Activated CD4-positive, CD25-positive, alpha-beta regulatory T cell treated with anti-CD3 and anti-CD28 coated beads, Interleukin-2, amount 50 U/mL, for 24 hours (primary cell): ENCODE data around the gene RAPSN.
A peak's percentile ranks its signal among the peaks of the same experiment; 100 is the strongest.

Experiments used
- ATAC-seq, 2 donors: fragments of 150-1000 bp; cut with Tn5 transposase; one replicate each; pipeline ENCODE4 v1.10.0; 2021; ENCODE audit warnings: mild to moderate bottlenecking in 1 of 2, moderate library complexity in 1 of 2

The RAPSN gene

GRCh38 chr11:47431356-47432083, 17.4 kb downstream of the RAPSN start:
- no peak for ATAC-seq

- no peak for ATAC-seq
These were observed 18.4 kb downstream of the RAPSN start for GRCh38 chr11:47430524-47430923.

GRCh38 chr11:47426062-47426956, 22.6 kb downstream of the RAPSN start, which contains the start of gene PSMC3:
Gene PSMC3, minus strand, starts transcription at chr11:47426439. Its CDS starts 160 bp downstream, at chr11:47426279.
- ATAC-seq, result peak; percentile 91 to 94

- no peak for ATAC-seq
These were observed 23.3 kb downstream of the RAPSN start for GRCh38 chr11:47425611-47426010.

- no peak for ATAC-seq
These were observed 30.3 kb downstream of the RAPSN start for GRCh38 chr11:47418454-47419259.

GRCh38 chr11:47417712-47418111, 31.2 kb downstream of the RAPSN start:
- ATAC-seq, result no peak

GRCh38 chr11:47415949-47416472, 32.9 kb downstream of the RAPSN start:
- ATAC-seq, result no peak

GRCh38 chr11:47415091-47415854, 33.7 kb downstream of the RAPSN start:
- no peak for ATAC-seq

GRCh38 chr11:47414685-47415070, 34.3 kb downstream of the RAPSN start:
- ATAC-seq, result no peak

- ATAC-seq, result no peak
These were observed 34.8 kb downstream of the RAPSN start for GRCh38 chr11:47413908-47414684.

- no peak for ATAC-seq
These were observed 35.6 kb downstream of the RAPSN start for GRCh38 chr11:47413351-47413750.

GRCh38 chr11:47411884-47412746, 36.8 kb downstream of the RAPSN start:
- no peak for ATAC-seq

- ATAC-seq, result no peak
These were observed 38.3 kb downstream of the RAPSN start for GRCh38 chr11:47410370-47411264.

GRCh38 chr11:47409440-47410369, 39.2 kb downstream of the RAPSN start:
- ATAC-seq, result no peak

- no peak for ATAC-seq
These were observed 40.1 kb downstream of the RAPSN start for GRCh38 chr11:47408598-47409439.

- ATAC-seq, result peak; percentile 86
These were observed 41.0 kb downstream of the RAPSN start, which contains the start of gene SLC39A13 for GRCh38 chr11:47407746-47408590. Gene SLC39A13, plus strand, starts transcription at chr11:47408590. Its CDS starts 1,505 bp downstream, at chr11:47410095.
